ENCODE data around the gene ABCG1. TPM values are rescaled to one million over a fixed set of nuclear protein-coding genes. Genes with fewer than 3 reads are reported as not detected.

Gene ABCG1
- total and polyA plus RNA-seq, 4 donors: 11.5 to 65.0 (median 35.0) TPM

DNA sequence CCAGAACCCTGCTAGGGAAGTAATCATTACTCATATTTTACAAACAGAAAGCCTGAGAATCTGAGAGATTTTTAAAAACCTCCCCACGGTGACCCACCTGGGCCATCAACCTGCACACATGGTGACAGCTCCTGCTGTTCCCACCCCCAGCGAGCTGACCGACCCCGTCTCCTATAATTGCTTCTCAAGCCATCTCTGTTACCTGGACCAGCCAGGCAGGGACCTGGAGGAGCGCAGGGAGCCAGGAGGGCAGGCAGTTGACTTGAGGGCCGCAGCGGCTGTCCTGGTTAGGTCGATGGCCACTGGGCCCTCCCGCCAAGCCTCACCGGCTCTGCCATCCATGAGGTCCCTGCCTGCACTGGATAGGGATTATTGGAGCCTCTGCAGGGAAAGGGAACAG lies 124.2 kb downstream of the ABCG1 start:
- H3K27me3 ChIP-seq (ENCODE audit: control insufficient read depth in 3 of 3, insufficient read depth in 3 of 3, low read length in 2 of 3): peaks cover 0 to 3% (median 0%) of the 10 kb centered on the region in 3 donors
- no peak overlapping the region for H3K9ac ChIP-seq (ENCODE audit: insufficient read depth in 1 of 2, low read length in 2 of 2)
- H3K9me3 ChIP-seq (ENCODE audit: control insufficient read depth in 4 of 4, insufficient read depth in 3 of 4, low read length in 3 of 4): no peaks in the 10 kb centered on the region
- ATAC-seq (ENCODE audit: insufficient read depth, low FRiP score) (no peak), DNase-seq (no peak)
- 78 to 93% methylated on average over 10 of the region's 10 CpGs for WGBS, 2 donors
- no peaks in the 10 kb centered on the region for H3K36me3 ChIP-seq (ENCODE audit: control insufficient read depth in 4 of 4, insufficient read depth in 4 of 4, low read length in 4 of 4)
- H3K4me3 ChIP-seq: no peak overlapping the region
- peaks cover 0 to 8% (median under 1%) of the 10 kb centered on the region in 5 donors for H3K4me1 ChIP-seq (ENCODE audit: control insufficient read depth in 5 of 5, insufficient read depth in 5 of 5, low read length in 5 of 5)
- no peak overlapping the region for H3K27ac ChIP-seq (ENCODE audit: low read depth in 1 of 2, low read length in 1 of 2)
- TF ChIP-seq, protein P1, sequence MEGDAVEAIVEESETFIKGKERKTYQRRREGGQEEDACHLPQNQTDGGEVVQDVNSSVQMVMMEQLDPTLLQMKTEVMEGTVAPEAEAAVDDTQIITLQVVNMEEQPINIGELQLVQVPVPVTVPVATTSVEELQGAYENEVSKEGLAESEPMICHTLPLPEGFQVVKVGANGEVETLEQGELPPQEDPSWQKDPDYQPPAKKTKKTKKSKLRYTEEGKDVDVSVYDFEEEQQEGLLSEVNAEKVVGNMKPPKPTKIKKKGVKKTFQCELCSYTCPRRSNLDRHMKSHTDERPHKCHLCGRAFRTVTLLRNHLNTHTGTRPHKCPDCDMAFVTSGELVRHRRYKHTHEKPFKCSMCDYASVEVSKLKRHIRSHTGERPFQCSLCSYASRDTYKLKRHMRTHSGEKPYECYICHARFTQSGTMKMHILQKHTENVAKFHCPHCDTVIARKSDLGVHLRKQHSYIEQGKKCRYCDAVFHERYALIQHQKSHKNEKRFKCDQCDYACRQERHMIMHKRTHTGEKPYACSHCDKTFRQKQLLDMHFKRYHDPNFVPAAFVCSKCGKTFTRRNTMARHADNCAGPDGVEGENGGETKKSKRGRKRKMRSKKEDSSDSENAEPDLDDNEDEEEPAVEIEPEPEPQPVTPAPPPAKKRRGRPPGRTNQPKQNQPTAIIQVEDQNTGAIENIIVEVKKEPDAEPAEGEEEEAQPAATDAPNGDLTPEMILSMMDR (IDR thresholded peaks at IDR 0.05; ENCODE audit: control extremely low read depth, extremely low read depth): no peak

DNA sequence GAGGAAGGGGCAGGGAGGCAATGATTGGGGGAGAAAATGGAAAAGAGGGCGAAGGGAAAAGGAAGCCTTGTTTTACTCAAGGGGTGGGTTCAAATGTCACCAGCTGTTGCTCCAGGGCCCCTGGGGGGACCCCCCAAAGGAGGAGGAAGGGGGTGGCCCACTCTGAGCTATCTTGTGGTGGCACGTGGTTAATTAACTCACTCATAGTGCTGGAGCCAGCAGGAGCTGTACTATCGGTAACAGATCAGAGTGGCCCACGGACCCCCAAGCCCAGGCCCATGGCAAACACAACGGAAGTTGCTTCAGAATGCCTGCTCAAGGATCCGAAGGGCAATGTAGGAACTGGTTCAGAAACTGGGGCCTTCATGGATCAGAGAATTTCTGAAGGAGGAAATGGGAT lies 124.6 kb downstream of the ABCG1 start:
- Histone ChIP-seq H3K36me3 (ENCODE audit: control insufficient read depth in 4 of 4, insufficient read depth in 4 of 4, low read length in 4 of 4) (no peaks in the 10 kb centered on the region), H3K4me1 (ENCODE audit: control insufficient read depth in 5 of 5, insufficient read depth in 5 of 5, low read length in 5 of 5) (peaks cover 0 to 3% (median 0%) of the 10 kb centered on the region in 5 donors), H3K9me3 (ENCODE audit: control insufficient read depth in 4 of 4, insufficient read depth in 3 of 4, low read length in 3 of 4) (no peaks in the 10 kb centered on the region), H3K27me3 (ENCODE audit: control insufficient read depth in 3 of 3, insufficient read depth in 3 of 3, low read length in 2 of 3) (peaks cover 0 to 3% (median 0%) of the 10 kb centered on the region in 3 donors), H3K9ac (ENCODE audit: insufficient read depth in 1 of 2, low read length in 2 of 2) (no peak overlapping the region), H3K27ac (ENCODE audit: low read depth in 1 of 2, low read length in 1 of 2) (no peak overlapping the region), H3K4me3 (no peak overlapping the region)
- 90 to 92% methylated on average over 6 of the region's 6 CpGs for WGBS, 2 donors
- TF ChIP-seq, protein P1 (IDR thresholded peaks at IDR 0.05; ENCODE audit: control extremely low read depth, extremely low read depth): no peak
- ATAC-seq (ENCODE audit: insufficient read depth, low FRiP score) (no peak), DNase-seq (no peak)

DNA sequence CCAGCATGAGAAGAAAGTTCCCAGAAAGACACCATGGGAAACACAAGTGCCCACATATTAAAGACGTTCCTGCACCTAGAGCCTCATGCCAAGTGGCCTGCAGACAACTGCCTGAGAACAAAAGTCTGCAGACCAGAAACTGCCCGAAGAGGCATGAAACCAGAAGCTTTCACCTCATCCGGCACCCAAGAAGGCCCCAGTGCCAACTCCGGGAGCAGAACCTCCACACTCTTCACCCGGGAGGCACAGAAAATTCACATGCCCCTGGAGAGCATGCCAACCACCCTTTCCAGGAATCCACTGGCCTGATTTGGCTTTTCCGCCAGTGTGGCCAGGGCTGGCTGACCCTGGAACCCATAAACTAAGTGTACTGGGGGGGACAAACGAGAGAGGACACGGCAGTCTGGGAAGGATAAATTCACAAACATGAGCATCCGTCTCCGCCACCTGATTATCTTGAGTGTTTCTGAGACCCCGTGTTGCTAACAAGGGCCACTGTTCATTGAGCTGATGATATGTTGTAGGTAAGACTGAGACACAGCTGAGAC lies 125.1 kb downstream of the ABCG1 start:
- ATAC-seq (ENCODE audit: insufficient read depth, low FRiP score): no peak
- no peak for DNase-seq
- no peak overlapping the region for H3K27ac ChIP-seq (ENCODE audit: low read depth in 1 of 2, low read length in 1 of 2)
- no peak overlapping the region for H3K4me3 ChIP-seq
- H3K9ac ChIP-seq (ENCODE audit: insufficient read depth in 1 of 2, low read length in 2 of 2): no peak overlapping the region
- no peaks in the 10 kb centered on the region for H3K4me1 ChIP-seq (ENCODE audit: control insufficient read depth in 5 of 5, insufficient read depth in 5 of 5, low read length in 5 of 5)
- no peaks in the 10 kb centered on the region for H3K9me3 ChIP-seq (ENCODE audit: control insufficient read depth in 4 of 4, insufficient read depth in 3 of 4, low read length in 3 of 4)
- TF ChIP-seq, protein P1 (IDR thresholded peaks at IDR 0.05; ENCODE audit: control extremely low read depth, extremely low read depth): no peak
- 86 to 88% methylated on average over 11 of the region's 11 CpGs for WGBS, 2 donors
- peaks cover 0 to 3% (median 0%) of the 10 kb centered on the region in 3 donors for H3K27me3 ChIP-seq (ENCODE audit: control insufficient read depth in 3 of 3, insufficient read depth in 3 of 3, low read length in 2 of 3)
- no peaks in the 10 kb centered on the region for H3K36me3 ChIP-seq (ENCODE audit: control insufficient read depth in 4 of 4, insufficient read depth in 4 of 4, low read length in 4 of 4)

DNA sequence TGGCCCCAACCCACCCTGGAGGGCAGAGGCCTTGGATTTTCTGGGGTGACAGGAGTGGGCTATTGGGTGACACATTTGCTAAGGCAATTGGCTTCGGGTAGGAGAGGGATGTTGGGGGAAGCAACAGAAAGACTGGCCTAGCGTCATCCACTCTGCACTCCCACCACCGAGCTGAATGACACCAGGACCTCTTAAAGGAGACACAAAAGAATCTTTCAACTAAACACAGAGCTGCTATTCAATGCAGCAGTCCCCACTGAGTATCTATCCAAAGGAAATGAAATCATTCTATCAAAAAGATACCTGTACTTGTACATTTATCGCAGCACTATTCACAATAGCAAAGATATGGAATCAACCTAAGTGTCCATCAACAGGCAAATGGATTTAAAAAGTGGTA lies 125.7 kb downstream of the ABCG1 start:
- Histone ChIP-seq H3K9ac (ENCODE audit: insufficient read depth in 1 of 2, low read length in 2 of 2) (no peak overlapping the region), H3K27ac (ENCODE audit: low read depth in 1 of 2, low read length in 1 of 2) (no peak overlapping the region), H3K27me3 (ENCODE audit: control insufficient read depth in 3 of 3, insufficient read depth in 3 of 3, low read length in 2 of 3) (peaks cover 0 to 3% (median 0%) of the 10 kb centered on the region in 3 donors), H3K4me3 (no peak overlapping the region), H3K36me3 (ENCODE audit: control insufficient read depth in 4 of 4, insufficient read depth in 4 of 4, low read length in 4 of 4) (no peaks in the 10 kb centered on the region), H3K4me1 (ENCODE audit: control insufficient read depth in 5 of 5, insufficient read depth in 5 of 5, low read length in 5 of 5) (no peaks in the 10 kb centered on the region), H3K9me3 (ENCODE audit: control insufficient read depth in 4 of 4, insufficient read depth in 3 of 4, low read length in 3 of 4) (no peaks in the 10 kb centered on the region)
- TF ChIP-seq, protein P1 (IDR thresholded peaks at IDR 0.05; ENCODE audit: control extremely low read depth, extremely low read depth): no peak
- ATAC-seq (ENCODE audit: insufficient read depth, low FRiP score) (no peak), DNase-seq (no peak)
- WGBS, 2 donors: 77 to 85% methylated on average over 4 of the region's 4 CpGs
